Endodermal cell (in vitro differentiated cells): ENCODE results near the gene SDK1. TPM values are rescaled to one million over a fixed set of nuclear protein-coding genes. Genes with fewer than 3 reads are reported as not detected.

Source experiments
- DNase-seq: peaks from one replicate; pipeline ENCODE4 v3.0.0-alpha.2; 2017
- H3K27ac ChIP-seq: 2 replicates; pipeline ENCODE4 v1.5.1; 2013; ENCODE audit warnings: mild to moderate bottlenecking, low read depth, low read length, moderate library complexity
- H3K27me3 ChIP-seq: 2 replicates; pipeline ENCODE4 v1.6.1; 2013; ENCODE audit warnings: mild to moderate bottlenecking, low read length, moderate library complexity; ENCODE audit not compliant: insufficient read depth, control insufficient read depth, poor library complexity, severe bottlenecking
- H3K36me3 ChIP-seq: 2 replicates; pipeline ENCODE4 v1.7.0; 2013; ENCODE audit warnings: mild to moderate bottlenecking, low read length, moderate library complexity; ENCODE audit not compliant: control insufficient read depth, insufficient read depth
- H3K4me1 ChIP-seq: one replicate; pipeline ENCODE4 v1.7.0; 2013; ENCODE audit warnings: low read length; ENCODE audit not compliant: control insufficient read depth, insufficient read depth
- H3K4me3 ChIP-seq: 2 replicates; pipeline ENCODE4 v1.5.1; 2013; ENCODE audit warnings: mild to moderate bottlenecking, low read length, moderate library complexity
- H3K9ac ChIP-seq: 2 replicates; pipeline ENCODE4 v1.6.1; 2013; ENCODE audit warnings: mild to moderate bottlenecking, low read length, moderate library complexity; ENCODE audit not compliant: poor library complexity, severe bottlenecking; ENCODE audit errors: extremely low read depth
- H3K9me3 ChIP-seq: 2 replicates; pipeline ENCODE4 v1.6.1; 2013; ENCODE audit warnings: mild to moderate bottlenecking, low read length, moderate library complexity; ENCODE audit not compliant: control insufficient read depth
- H3K27ac Mint-ChIP-seq: 2 replicates; pipeline ENCODE4 v1.8.0; 2020; ENCODE audit warnings: mixed read lengths
- H3K27me3 Mint-ChIP-seq: 2 replicates; pipeline ENCODE4 v1.8.0; 2021; ENCODE audit warnings: mild to moderate bottlenecking, mixed read lengths; ENCODE audit not compliant: insufficient read depth
- H3K36me3 Mint-ChIP-seq: 2 replicates; pipeline ENCODE4 v1.8.0; 2020; ENCODE audit warnings: low read depth, mixed read lengths
- H3K4me1 Mint-ChIP-seq: 2 replicates; pipeline ENCODE4 v1.8.0; 2020; ENCODE audit warnings: mixed read lengths
- H3K4me3 Mint-ChIP-seq: 2 replicates; pipeline ENCODE4 v1.8.0; 2020; ENCODE audit warnings: mild to moderate bottlenecking, moderate library complexity, mixed read lengths
- H3K9me3 Mint-ChIP-seq: 2 replicates; pipeline ENCODE4 v1.8.0; 2020; ENCODE audit warnings: mild to moderate bottlenecking, mixed read lengths
- CTCF ChIP-seq: fragments of 200-600 bp; sonication (generic); conservative IDR thresholded peaks from 2 replicates; pipeline ENCODE4 v1.5.0; 2021; ENCODE audit warnings: antibody characterized with exemption, mild to moderate bottlenecking
- WGBS, 2 experiments: methylation state at CpG; one replicate each; pipeline versions ENCODE4 v1.1.5 to v1.1.7; 2013; ENCODE audit warnings: missing lambda C conversion rate in 2 of 2, mixed read lengths in 1 of 2; ENCODE audit not compliant: insufficient coverage in 1 of 2, insufficient read length in 1 of 2; 5-methylcytosine and 5-hydroxymethylcytosine counted together
- total RNA-seq, 2 donors: library from RNA; stranded (reverse); fragmentation: NEBNext Ultra II Directional in 1 of 2; extraction: Animal tissue kit (Norgen Biotek cat#: 25700) in 1 of 2; gene quantifications; 2 replicates in 1 of 2; 3 replicates in 1 of 2; pipeline ENCODE4 v1.2.1, GENCODE V29; 2021

The SDK1 gene
- total RNA-seq, 2 donors from 2014 or later = 22.7 to 23.1 TPM

GRCh38 chr7:4003503-4003902 lies 702.5 kb downstream of the SDK1 start:
- Histone ChIP-seq H3K9me3 (no peaks in the 10 kb centered on the region), H3K27me3 (no peaks in the 10 kb centered on the region), H3K9ac (no peak overlapping the region), H3K4me3 (no peak overlapping the region), H3K4me1 (no peaks in the 10 kb centered on the region), H3K36me3 (no peaks in the 10 kb centered on the region), H3K27ac (no peak overlapping the region)
- no peaks in the 10 kb centered on the region for H3K9me3 Mint-ChIP-seq
- DNase-seq = no peak
- 92 to 98% methylated on average over 5 to 9 of the region's 9 CpGs for WGBS, 2 experiments
- TF ChIP-seq CTCF = no peak
- no peaks in the 10 kb centered on the region for H3K27me3 Mint-ChIP-seq
- H3K27ac Mint-ChIP-seq = no peak overlapping the region
- H3K4me1 Mint-ChIP-seq = peaks cover 4% of the 10 kb centered on the region
- no peaks in the 10 kb centered on the region for H3K36me3 Mint-ChIP-seq
- H3K4me3 Mint-ChIP-seq = no peak overlapping the region

- no peak overlapping the region for H3K27ac ChIP-seq
- Mint-ChIP-seq H3K27ac (no peak overlapping the region), H3K9me3 (no peaks in the 10 kb centered on the region), H3K4me3 (no peak overlapping the region), H3K36me3 (no peaks in the 10 kb centered on the region), H3K27me3 (no peaks in the 10 kb centered on the region), H3K4me1 (peaks cover 12% of the 10 kb centered on the region)
- H3K9me3 ChIP-seq = no peaks in the 10 kb centered on the region
- H3K4me1 ChIP-seq = peaks cover 2% of the 10 kb centered on the region
- H3K4me3 ChIP-seq = no peak overlapping the region
- no peak for TF ChIP-seq CTCF
- H3K27me3 ChIP-seq = no peaks in the 10 kb centered on the region
- WGBS, 2 experiments = 86 to 90% methylated on average over 9 to 11 of the region's 11 CpGs
- no peaks in the 10 kb centered on the region for H3K36me3 ChIP-seq
- no peak for DNase-seq
- no peak overlapping the region for H3K9ac ChIP-seq
Observed at GRCh38 chr7:4006687-4007086, 705.6 kb downstream of the SDK1 start.

- Mint-ChIP-seq H3K27me3 (no peaks in the 10 kb centered on the region), H3K4me1 (peaks cover 12% of the 10 kb centered on the region), H3K36me3 (peaks cover 4% of the 10 kb centered on the region), H3K9me3 (no peaks in the 10 kb centered on the region), H3K4me3 (no peak overlapping the region), H3K27ac (no peak overlapping the region)
- no peak for DNase-seq
- no peaks in the 10 kb centered on the region for H3K27me3 ChIP-seq
- H3K4me1 ChIP-seq = peaks cover 2% of the 10 kb centered on the region
- no peaks in the 10 kb centered on the region for H3K36me3 ChIP-seq
- H3K9me3 ChIP-seq = no peaks in the 10 kb centered on the region
- no peak overlapping the region for H3K4me3 ChIP-seq
- no peak for TF ChIP-seq CTCF
- H3K9ac ChIP-seq = no peak overlapping the region
- H3K27ac ChIP-seq = no peak overlapping the region
- WGBS, 2 experiments = 89 to 94% methylated on average over 13 to 16 of the region's 16 CpGs
Observed at GRCh38 chr7:4009211-4010060, 708.4 kb downstream of the SDK1 start.
